ENCODE results near the gene MYO15B. TPM values are rescaled to one million over a fixed set of nuclear protein-coding genes. Genes with fewer than 3 reads are reported as not detected.

Gene MYO15B
- total RNA-seq, 1 donor from 2014 or later, result 4.3 TPM

DNA sequence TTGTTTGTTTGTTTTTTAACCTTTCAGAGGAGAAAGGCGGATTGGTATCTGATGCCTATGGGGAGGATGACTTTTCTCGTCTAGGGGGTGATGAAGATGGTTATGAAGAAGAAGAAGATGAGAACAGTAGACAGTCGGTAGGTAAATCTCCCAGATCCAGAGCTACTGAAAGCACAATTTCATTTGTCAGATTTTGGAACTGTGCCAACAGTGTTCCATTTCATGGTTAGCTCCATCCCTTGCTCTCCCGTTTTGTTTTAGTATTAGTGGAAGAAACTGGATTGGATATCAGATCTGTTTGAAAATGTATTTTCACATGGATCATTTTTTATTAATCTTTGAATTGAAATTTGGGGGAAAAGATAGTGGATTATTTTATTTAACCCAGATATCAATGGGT is 80.9 kb downstream of the MYO15B start:
- no peaks in the 10 kb centered on the region for H3K36me3 ChIP-seq (ENCODE audit: control insufficient read depth, insufficient read depth, low read length)
- H3K27me3 ChIP-seq (ENCODE audit: control insufficient read depth, insufficient read depth, low read length), result no peaks in the 10 kb centered on the region
- TF ChIP-seq, protein P1, sequence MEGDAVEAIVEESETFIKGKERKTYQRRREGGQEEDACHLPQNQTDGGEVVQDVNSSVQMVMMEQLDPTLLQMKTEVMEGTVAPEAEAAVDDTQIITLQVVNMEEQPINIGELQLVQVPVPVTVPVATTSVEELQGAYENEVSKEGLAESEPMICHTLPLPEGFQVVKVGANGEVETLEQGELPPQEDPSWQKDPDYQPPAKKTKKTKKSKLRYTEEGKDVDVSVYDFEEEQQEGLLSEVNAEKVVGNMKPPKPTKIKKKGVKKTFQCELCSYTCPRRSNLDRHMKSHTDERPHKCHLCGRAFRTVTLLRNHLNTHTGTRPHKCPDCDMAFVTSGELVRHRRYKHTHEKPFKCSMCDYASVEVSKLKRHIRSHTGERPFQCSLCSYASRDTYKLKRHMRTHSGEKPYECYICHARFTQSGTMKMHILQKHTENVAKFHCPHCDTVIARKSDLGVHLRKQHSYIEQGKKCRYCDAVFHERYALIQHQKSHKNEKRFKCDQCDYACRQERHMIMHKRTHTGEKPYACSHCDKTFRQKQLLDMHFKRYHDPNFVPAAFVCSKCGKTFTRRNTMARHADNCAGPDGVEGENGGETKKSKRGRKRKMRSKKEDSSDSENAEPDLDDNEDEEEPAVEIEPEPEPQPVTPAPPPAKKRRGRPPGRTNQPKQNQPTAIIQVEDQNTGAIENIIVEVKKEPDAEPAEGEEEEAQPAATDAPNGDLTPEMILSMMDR (IDR thresholded peaks at IDR 0.05; ENCODE audit: insufficient read depth, low read length, poor library complexity, severe bottlenecking), result no peak
- H3K4me3 ChIP-seq (ENCODE audit: low read depth, low read length), result no peak overlapping the region
- no peak for DNase-seq (ENCODE audit: low read depth)

DNA sequence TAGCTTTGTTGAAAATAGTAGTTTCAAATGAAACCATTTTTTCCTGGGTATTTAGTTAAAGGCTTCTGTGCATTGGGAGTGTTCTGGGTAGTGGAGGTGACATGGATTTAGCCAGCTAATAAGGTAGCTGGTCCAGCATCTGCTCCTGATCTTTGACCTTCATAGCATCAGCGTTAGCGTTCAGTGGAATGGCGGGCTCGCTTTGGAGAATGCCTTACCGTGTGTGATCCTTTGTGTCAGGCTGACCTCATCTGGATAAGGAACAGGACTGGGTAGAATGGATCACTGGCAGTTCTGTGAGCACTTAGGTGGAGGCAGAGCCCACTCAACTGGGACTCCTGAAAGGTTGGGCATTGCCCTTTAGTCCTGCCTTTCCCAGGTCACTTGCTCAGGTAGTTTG is 83.3 kb downstream of the MYO15B start:
- Histone ChIP-seq H3K4me3 (ENCODE audit: low read depth, low read length) (no peak overlapping the region), H3K27me3 (ENCODE audit: control insufficient read depth, insufficient read depth, low read length) (no peaks in the 10 kb centered on the region), H3K36me3 (ENCODE audit: control insufficient read depth, insufficient read depth, low read length) (no peaks in the 10 kb centered on the region)
- TF ChIP-seq, protein P1 (IDR thresholded peaks at IDR 0.05; ENCODE audit: insufficient read depth, low read length, poor library complexity, severe bottlenecking), result no peak
- no peak for DNase-seq (ENCODE audit: low read depth)

DNA sequence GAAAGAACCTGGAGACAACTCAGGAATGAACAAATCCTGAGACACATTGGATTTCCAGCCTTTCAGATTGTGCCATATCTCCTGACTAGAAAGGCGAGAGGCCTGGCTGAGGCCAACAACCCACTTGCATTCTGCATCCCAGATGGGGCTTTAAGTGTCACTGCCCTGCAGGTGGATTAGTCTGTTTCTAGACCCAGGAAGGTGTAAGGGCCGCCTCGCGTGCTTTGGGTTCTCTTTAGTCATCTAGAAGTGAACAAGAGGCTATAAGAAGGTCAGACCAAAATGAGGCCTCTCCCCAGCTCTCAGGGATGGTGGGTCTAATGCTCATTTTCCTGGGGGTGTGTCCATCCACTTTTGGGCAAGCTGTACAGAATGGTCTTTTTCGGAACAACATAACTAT is 84.4 kb downstream of the MYO15B start:
- TF ChIP-seq, protein P1 (IDR thresholded peaks at IDR 0.05; ENCODE audit: insufficient read depth, low read length, poor library complexity, severe bottlenecking), result no peak
- Histone ChIP-seq H3K27me3 (ENCODE audit: control insufficient read depth, insufficient read depth, low read length) (no peaks in the 10 kb centered on the region), H3K4me3 (ENCODE audit: low read depth, low read length) (no peak overlapping the region), H3K36me3 (ENCODE audit: control insufficient read depth, insufficient read depth, low read length) (no peaks in the 10 kb centered on the region)
- no peak for DNase-seq (ENCODE audit: low read depth)

DNA sequence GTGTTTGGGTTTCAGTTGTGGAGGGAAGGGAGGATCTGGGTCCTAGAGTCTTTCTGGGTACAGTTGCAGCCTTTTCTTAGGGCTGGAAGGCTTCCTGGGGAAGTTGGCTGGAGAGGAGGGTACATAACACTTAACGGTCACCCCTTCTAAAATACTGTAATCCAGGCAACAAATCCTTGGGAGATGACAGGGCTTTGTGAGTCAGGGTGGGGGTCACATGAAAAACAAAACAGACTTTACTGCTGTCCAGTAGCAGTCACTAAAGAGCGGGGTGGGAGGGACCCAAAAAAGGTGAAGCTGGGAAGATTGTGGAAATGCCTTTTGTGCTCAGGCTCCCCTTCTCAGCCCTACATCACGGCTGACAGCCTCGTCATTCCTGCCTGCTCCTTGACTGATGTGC is 85.9 kb downstream of the MYO15B start:
- Histone ChIP-seq H3K4me3 (ENCODE audit: low read depth, low read length) (no peak overlapping the region), H3K27me3 (ENCODE audit: control insufficient read depth, insufficient read depth, low read length) (no peaks in the 10 kb centered on the region), H3K36me3 (ENCODE audit: control insufficient read depth, insufficient read depth, low read length) (no peaks in the 10 kb centered on the region)
- DNase-seq (ENCODE audit: low read depth), result no peak
- TF ChIP-seq, protein P1 (IDR thresholded peaks at IDR 0.05; ENCODE audit: insufficient read depth, low read length, poor library complexity, severe bottlenecking), result no peak

Other genes starting within 250 kb of the MYO15B start
- gene GRB2, start 182.1 kb upstream of the MYO15B start, total RNA-seq, result 71.9 and 121 TPM in 2 replicates
- gene TMEM94, start 131.2 kb upstream of the MYO15B start, total RNA-seq, result 72.7 and 86.4 TPM in 2 replicates
- gene CASKIN2, start 72.3 kb upstream of the MYO15B start, total RNA-seq, result 14.7 and 18.3 TPM in 2 replicates
- 22.5 and 23.5 TPM in 2 replicates for gene TSEN54, start 71.3 kb upstream of the MYO15B start, total RNA-seq
- 50.6 and 61.8 TPM in 2 replicates for gene LLGL2, start 62.1 kb upstream of the MYO15B start, total RNA-seq
- gene SMIM5, start 45.6 kb downstream of the MYO15B start, total RNA-seq, result 0.89 and 1.7 TPM in 2 replicates
- gene RECQL5, start 79.4 kb downstream of the MYO15B start, total RNA-seq, result 18.7 and 29.5 TPM in 2 replicates
- 58.6 and 59.6 TPM in 2 replicates for gene SAP30BP, start 79.5 kb downstream of the MYO15B start, total RNA-seq
- gene ITGB4, start 133.7 kb downstream of the MYO15B start, total RNA-seq, result 17.8 and 27.9 TPM in 2 replicates
- gene GALK1, start 177.4 kb downstream of the MYO15B start, total RNA-seq, result 18.7 and 21.2 TPM in 2 replicates
- gene UNK, start 197.0 kb downstream of the MYO15B start, total RNA-seq, result 18.6 and 23.7 TPM in 2 replicates

Data from kidney epithelial cell (primary cell).